ENCODE measurements around the gene SYTL1. TPM values are rescaled to one million over a fixed set of nuclear protein-coding genes. Genes with fewer than 3 reads are reported as not detected.

The SYTL1 gene
- total RNA-seq, 2 experiments from 2014 or later: 81.7 to 117 TPM

- Histone ChIP-seq H3K9me3 (ENCODE audit: low read length) (no peaks in the 10 kb centered on the region), H2AFZ (ENCODE audit: low read length) (no peak overlapping the region), H4K20me1 (ENCODE audit: insufficient read depth, low read length) (no peaks in the 10 kb centered on the region), H3K4me3 (ENCODE audit: low read depth, low read length, poor library complexity, severe bottlenecking) (no peak overlapping the region), H3K27ac (ENCODE audit: low read depth, low read length, poor library complexity, severe bottlenecking) (no peak overlapping the region), H3K79me2 (ENCODE audit: insufficient read depth, low read depth, low read length) (no peaks in the 10 kb centered on the region), H3K36me3 (ENCODE audit: insufficient read depth, low read length) (no peaks in the 10 kb centered on the region), H3K4me1 (ENCODE audit: insufficient read depth, low read length, poor library complexity, severe bottlenecking) (peaks cover 22% of the 10 kb centered on the region), H3K4me2 (ENCODE audit: low read length) (no peak overlapping the region), H3K9me2 (ENCODE audit: insufficient read depth, low read length) (no peaks in the 10 kb centered on the region)
- intact Hi-C loops (cut with micrococcal nuclease; ENCODE audit: unreplicated experiment): no loop called here
- no TSS peak for BruUV-seq (replicated peaks)
- ChIA-PET POLR2A (no interaction called here), CTCF (ENCODE audit: unreplicated experiment) (no interaction called here)
- TF ChIP-seq EZH2phosphoT487 (IDR thresholded peaks at IDR 0.05; ENCODE audit: borderline replicate concordance, low read depth, low read length): no peak
- 0 out of 2 replicates have a peak, but pooled peaks have one; percentile 17 for TF ChIP-seq CTCF (conservative IDR thresholded peaks at IDR 0.05; ENCODE audit: low read length)
- DNase-seq (ENCODE audit: low spot score): no peak
Measured at GRCh38 chr1:27368869-27369582, 27.2 kb downstream of the SYTL1 start.

GRCh38 chr1:27372022-27372807 is 30.4 kb downstream of the SYTL1 start:
- no peaks in the 10 kb centered on the region for H3K9me2 ChIP-seq (ENCODE audit: insufficient read depth, low read length)
- TF ChIP-seq CTCF (conservative IDR thresholded peaks at IDR 0.05; ENCODE audit: low read length) (no peak), EZH2phosphoT487 (IDR thresholded peaks at IDR 0.05; ENCODE audit: borderline replicate concordance, low read depth, low read length) (no peak)
- POLR2A ChIA-PET: no interaction called here
- H3K4me2 ChIP-seq (ENCODE audit: low read length): no peak overlapping the region
- no peaks in the 10 kb centered on the region for H3K36me3 ChIP-seq (ENCODE audit: insufficient read depth, low read length)
- no peaks in the 10 kb centered on the region for H3K4me1 ChIP-seq (ENCODE audit: insufficient read depth, low read length, poor library complexity, severe bottlenecking)
- H3K4me3 ChIP-seq (ENCODE audit: low read depth, low read length, poor library complexity, severe bottlenecking): no peak overlapping the region
- no TSS peak for BruUV-seq (replicated peaks)
- no peaks in the 10 kb centered on the region for H3K79me2 ChIP-seq (ENCODE audit: insufficient read depth, low read depth, low read length)
- no peak overlapping the region for H2AFZ ChIP-seq (ENCODE audit: low read length)
- CTCF ChIA-PET (ENCODE audit: unreplicated experiment): no interaction called here
- no peaks in the 10 kb centered on the region for H3K9me3 ChIP-seq (ENCODE audit: low read length)
- no peaks in the 10 kb centered on the region for H4K20me1 ChIP-seq (ENCODE audit: insufficient read depth, low read length)
- intact Hi-C loops (cut with micrococcal nuclease; ENCODE audit: unreplicated experiment): no loop called here
- H3K27ac ChIP-seq (ENCODE audit: low read depth, low read length, poor library complexity, severe bottlenecking): no peak overlapping the region
- DNase-seq (ENCODE audit: low spot score): no peak

Measured in OCI-LY7 (cell line).